ENCODE measurements around the gene SSUH2.
"Not testable (repeated sequence)": the region's sequence is repeated elsewhere in the genome, so short reads cannot be mapped to it uniquely, and the experiment has no call there.

Gene SSUH2

DNA sequence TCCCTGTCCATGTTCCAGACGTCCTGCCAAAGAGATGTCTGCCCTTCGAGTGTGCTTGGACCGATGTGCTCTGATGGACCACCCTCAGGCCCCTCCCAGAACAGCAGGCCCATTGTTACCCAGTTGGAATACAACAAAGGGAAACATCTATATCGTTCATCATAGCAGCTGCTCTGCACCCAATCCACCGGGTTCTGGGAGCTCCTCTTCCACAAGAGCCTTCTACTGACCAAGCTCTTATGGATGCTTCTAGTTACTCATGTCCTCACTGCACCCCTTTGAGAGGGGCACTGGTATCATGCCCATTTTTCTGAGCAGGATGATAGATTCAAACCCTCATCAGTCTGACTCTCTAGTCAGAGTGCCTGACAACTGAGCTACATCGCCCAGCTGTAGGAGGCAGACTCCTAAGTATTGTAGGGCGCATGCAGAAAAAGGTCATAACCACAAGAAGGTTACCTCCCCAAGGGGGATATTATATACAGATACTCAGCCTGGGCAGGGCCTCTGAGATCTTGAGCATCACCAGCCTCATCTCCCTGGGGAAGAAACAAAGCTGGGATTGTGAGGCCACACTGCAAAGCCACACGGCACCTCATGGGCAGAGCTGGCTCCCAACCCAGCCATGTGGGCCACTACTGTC, at the start of gene SSUH2:
SSUH2 (minus strand) TSS at position 51 of the 643 bp plus-strand sequence; CDS start at position 11, 40 bp downstream.
- in situ Hi-C loops (cut with MboI; ENCODE audit: low sequenced_read_pairs) = no loop called here

DNA sequence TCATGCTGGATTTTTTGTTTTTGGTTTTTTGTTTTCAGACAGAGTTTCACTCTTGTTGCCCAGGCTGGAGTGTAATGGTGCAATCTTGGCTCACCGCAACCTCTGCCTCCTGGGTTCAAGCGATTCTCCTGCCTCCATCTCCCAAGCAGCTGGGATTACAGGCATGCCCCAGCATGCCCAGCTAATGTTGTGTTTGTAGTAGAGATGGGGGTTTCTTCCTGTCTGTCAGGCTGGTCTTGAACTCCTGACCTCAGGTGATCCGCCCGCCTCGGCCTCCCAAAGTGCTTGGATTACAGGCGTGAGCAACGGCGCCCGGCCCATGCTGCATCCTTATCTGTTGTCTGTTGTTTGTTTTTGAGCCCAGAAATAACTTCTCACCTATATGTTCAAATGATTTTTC, 46.7 kb upstream of the SSUH2 start:
- in situ Hi-C loops (cut with MboI; ENCODE audit: low sequenced_read_pairs) = not testable (repeated sequence)

DNA sequence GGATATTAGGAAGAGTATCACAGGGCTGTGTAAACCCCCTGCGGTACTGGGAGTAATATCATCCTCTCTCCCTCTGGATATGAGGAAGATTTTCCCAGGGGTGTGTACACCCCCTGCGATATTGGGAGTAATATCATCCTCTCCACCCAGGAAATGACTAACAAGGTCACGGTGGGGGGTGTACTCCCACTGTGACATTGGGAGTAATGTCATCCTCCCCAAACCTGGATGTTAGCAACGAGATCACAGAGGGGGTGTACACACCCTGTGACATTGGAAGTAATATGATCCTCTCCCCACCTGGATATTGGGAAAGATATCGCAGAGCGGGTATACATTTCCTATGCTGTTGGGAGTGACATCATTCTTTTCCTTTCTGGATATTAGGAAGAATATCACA, 40.4 kb upstream of the SSUH2 start:
- in situ Hi-C loops (cut with MboI; ENCODE audit: low sequenced_read_pairs) = not testable (repeated sequence)

GRCh38 chr3:8682850-8683574, 38.4 kb upstream of the SSUH2 start:
- in situ Hi-C loops (cut with MboI; ENCODE audit: low sequenced_read_pairs) = not testable (repeated sequence)

GRCh38 chr3:8681881-8682538, 37.4 kb upstream of the SSUH2 start:
- in situ Hi-C loops (cut with MboI; ENCODE audit: low sequenced_read_pairs) = not testable (repeated sequence)

DNA sequence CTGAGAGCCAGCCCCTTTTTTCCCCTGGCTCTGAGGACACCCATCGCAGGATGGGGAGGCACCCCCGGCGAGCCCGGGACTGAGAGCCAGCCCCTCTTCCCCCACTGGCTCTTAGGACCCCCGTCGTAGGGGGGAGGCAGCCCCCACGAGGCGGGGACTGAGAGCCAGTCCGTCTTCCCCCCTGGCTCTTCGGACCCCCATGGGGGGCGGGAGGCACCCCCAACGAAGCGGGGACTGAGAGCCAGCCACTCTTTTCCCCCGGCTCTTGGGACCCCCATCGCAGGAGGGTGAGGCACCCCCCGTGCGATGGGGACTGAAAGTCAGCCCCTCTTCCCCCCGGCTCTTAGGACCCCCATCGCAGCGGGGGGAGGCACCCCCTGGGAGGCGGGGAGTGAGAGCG, 36.8 kb upstream of the SSUH2 start:
- in situ Hi-C loops (cut with MboI; ENCODE audit: low sequenced_read_pairs) = no loop called here

DNA sequence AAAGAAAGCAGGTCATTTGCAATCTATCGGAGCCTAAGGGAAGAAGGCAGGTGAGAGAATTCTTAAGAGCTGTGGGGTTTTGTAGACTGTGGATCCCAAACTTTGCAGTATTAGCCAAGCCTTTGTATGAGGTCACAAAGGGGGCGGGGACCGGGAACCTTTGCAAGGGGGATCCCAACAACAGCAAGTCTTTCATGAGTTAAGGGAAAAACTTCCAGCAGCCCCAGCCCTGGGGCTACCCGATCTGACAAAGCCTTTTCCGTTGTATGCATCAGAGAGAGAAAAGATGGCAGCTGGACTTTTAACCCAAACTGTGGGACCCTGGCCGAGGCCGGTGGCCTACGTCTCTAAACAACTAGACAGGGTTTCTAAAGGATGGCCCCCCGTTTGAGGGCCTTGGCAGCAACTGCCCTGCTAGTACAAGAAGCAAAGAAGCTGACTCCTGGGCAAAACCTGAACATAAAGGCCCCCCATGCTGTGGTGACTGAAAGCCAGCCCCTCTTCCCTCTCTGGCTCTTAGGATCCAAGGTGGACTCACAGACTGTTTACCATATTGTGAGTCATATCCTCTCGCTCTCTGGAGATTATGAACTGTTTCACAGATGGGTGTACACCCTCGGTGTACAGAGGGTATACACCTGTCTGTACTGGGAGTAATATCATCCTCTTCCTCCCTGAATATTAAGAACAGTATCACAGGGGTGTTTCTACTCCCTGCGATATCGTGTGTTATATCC, 35.4 kb upstream of the SSUH2 start:
- in situ Hi-C loops (cut with MboI; ENCODE audit: low sequenced_read_pairs) = not testable (repeated sequence)

GRCh38 chr3:8678751-8679150, 34.2 kb upstream of the SSUH2 start:
- in situ Hi-C loops (cut with MboI; ENCODE audit: low sequenced_read_pairs) = no loop called here

DNA sequence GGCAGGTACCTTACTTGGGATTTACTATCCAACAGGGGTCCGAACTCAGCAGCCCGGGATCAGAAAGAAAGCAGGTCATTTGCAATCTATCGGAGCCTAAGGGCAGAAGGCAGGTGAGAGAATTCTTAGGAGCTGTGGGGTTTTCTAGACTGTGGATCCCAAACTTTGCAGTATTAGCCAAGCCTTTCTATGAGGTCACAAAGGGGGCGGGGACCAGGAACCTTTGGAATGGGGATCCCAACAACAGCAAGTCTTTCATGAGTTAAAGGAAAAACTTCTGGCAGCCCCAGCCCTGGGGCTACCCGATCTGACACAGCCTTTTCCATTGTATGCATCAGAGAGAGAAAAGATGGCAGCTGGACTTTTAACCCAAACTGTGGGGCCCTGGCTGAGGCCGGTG, 32.7 kb upstream of the SSUH2 start:
- in situ Hi-C loops (cut with MboI; ENCODE audit: low sequenced_read_pairs) = not testable (repeated sequence)

DNA sequence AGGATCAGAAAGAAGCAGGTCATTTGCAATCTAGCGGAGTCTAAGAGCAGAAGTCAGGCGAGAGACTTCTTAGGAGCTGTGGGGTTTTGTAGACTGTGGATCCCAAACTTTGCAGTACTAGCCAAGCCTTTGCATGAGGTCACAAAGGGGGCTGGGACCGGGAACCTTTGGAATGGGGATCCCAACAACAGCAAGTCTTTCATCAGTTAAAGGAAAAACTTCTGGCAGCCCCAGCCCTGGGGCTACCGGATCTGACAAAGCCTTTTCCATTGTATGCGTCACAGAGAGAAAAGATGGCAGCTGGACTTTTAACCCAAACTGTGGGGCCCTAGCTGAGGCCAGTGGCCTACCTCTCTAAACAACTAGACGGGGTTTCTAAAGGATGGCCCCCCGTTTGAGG, 31.0 kb upstream of the SSUH2 start:
- in situ Hi-C loops (cut with MboI; ENCODE audit: low sequenced_read_pairs) = not testable (repeated sequence)

DNA sequence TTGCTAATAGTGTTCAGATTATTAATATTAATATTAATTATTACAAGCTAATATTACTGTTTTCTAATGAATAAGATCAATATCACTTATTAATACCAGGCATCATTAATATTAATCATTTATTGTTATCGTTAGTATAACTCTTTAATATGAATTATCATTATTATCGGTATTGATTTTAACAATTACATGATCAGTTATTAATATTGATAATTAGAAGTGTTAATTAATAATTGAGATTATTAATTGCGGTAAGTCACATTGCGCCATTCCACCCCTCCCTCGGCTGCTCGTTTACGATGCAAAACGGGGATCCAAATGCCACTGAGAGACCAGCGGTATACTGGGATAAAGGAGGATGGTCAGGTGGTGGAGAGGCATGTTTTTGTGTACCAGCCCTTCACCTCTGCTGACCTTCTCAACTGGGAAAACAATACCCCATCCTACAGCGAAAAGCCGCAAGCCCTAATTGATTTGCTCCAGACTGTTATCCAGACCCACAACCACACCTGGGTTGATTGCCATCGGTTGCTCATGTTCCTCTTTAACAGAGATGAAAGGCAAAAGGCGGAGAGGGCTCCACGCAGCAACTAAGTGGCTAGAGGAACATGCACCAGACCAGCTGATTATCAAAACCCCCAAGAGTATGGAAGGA, 28.6 kb upstream of the SSUH2 start:
- in situ Hi-C loops (cut with MboI; ENCODE audit: low sequenced_read_pairs) = no loop called here

- in situ Hi-C loops (cut with MboI; ENCODE audit: low sequenced_read_pairs) = no loop called here
These were observed 24.4 kb upstream of the SSUH2 start for GRCh38 chr3:8669019-8669418.

DNA sequence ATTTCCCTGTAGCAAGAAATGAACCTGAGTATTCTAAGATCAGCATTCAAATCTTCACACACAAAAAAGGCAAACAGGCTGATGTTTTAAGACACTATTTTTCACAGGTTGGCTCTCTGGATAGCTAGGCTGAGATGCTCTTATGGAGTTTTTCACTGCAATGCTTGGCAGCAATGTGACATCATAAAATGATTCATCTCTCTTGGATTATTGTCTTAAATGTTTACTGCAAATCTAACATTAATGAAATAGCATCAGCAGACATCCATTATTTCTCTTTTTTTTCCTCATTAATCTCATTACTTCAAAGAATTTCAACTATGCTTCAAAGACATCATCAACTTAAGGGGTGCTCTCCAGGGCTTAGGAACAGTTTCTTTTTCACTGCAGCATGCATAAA, 23.6 kb upstream of the SSUH2 start:
- in situ Hi-C loops (cut with MboI; ENCODE audit: low sequenced_read_pairs) = no loop called here

- in situ Hi-C loops (cut with MboI; ENCODE audit: low sequenced_read_pairs) = no loop called here
These were observed 23.0 kb upstream of the SSUH2 start for GRCh38 chr3:8667463-8668091.

- in situ Hi-C loops (cut with MboI; ENCODE audit: low sequenced_read_pairs) = no loop called here
These were observed 20.9 kb upstream of the SSUH2 start for GRCh38 chr3:8665407-8665896.

- in situ Hi-C loops (cut with MboI; ENCODE audit: low sequenced_read_pairs) = no loop called here
These were observed 18.8 kb upstream of the SSUH2 start for GRCh38 chr3:8663177-8664061.

GRCh38 chr3:8662594-8662993, 18.0 kb upstream of the SSUH2 start:
- in situ Hi-C loops (cut with MboI; ENCODE audit: low sequenced_read_pairs) = no loop called here

- in situ Hi-C loops (cut with MboI; ENCODE audit: low sequenced_read_pairs) = no loop called here
These were observed 15.8 kb upstream of the SSUH2 start for GRCh38 chr3:8660175-8661118.
